ENCODE data around the gene RAX. TPM values are rescaled to one million over a fixed set of nuclear protein-coding genes. Genes with fewer than 3 reads are reported as not detected.

Gene RAX
- total RNA-seq, 1 experiment from 2014 or later: 0.94 TPM

DNA sequence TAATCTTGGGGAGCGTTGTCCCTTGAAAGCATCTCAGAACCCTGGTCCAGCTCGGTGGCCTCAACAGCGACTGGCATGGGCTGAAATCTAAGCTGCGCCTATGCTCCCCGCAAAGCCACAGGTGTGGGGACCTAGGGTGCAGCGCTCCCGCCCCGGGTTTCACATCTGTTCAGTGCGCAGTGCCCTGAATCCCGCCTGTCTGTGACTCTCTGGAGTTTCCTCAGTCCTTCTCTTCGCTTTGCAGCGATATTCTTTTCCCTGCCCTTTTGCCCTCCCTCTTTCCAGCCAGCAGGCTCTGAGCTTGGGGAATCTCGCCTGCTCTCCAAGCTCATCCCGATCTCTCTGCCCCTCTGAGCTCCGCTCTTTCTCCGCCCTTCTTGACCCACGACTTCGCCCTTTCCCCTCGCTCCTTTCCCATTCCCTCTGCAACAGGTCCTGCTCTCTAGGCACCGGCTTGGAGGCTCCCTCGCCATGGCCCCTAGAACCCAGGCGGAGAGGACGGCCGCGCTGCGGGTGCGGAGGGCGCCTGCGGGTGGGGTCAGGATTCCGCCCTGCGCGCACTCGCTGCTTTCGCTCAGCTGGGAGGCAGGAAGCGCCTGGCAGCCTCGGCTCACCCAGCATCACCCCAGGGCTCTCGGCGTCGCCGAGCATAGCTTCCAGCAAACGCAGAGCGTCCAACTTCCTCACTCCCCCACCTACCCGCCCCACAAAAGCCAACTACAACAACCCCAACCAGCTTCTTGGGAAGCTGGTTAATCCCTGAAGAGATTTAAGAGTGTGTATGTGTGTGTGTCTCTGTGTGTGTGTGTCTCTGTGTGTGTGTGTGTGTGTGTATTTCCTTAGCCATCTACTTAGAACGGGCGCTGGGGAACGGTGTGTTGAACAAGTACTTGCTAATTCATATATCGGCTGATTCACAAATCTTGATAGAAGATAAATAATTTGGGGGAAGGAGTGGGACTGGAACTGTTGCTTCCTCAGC, 52.2 kb downstream of the RAX start:
- Mint-ChIP-seq H3K36me3 (no peaks in the 10 kb centered on the region), H3K27me3 (ENCODE audit: low read depth) (peaks cover 100% of the 10 kb centered on the region), H3K4me1 (peaks cover 19% of the 10 kb centered on the region), H3K4me3 (peak overlapping the region; percentile 79), H3K9me3 (no peaks in the 10 kb centered on the region), H3K27ac (no peak overlapping the region)
- POLR2A ChIA-PET: no interaction called here
- ATAC-seq (peak; percentile 41), DNase-seq (ENCODE audit: low spot score) (peak; percentile 41)
- CTCF ChIA-PET: interaction anchor here (0.7 to 2.9 kb wide), 14 partner anchors 9 to 457 kb away, joined by 3 to 31 read pairs (median 6); partner anchors contain the start of gene RAX
- TF ChIP-seq SMAD3 (CRISPR knock-in tag; IDR thresholded peaks at IDR 0.05; ENCODE audit: borderline replicate concordance) (no peak), ETV6 (CRISPR knock-in tag; IDR thresholded peaks at IDR 0.05) (0 out of 2 replicates have a peak, but pooled peaks have one; percentile 15), GABPB1 (CRISPR knock-in tag; IDR thresholded peaks at IDR 0.05) (no peak)
- TF ChIP-seq, protein P1, sequence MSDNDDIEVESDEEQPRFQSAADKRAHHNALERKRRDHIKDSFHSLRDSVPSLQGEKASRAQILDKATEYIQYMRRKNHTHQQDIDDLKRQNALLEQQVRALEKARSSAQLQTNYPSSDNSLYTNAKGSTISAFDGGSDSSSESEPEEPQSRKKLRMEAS (CRISPR knock-in tag; IDR thresholded peaks at IDR 0.05): no peak
- TF ChIP-seq, protein P2, sequence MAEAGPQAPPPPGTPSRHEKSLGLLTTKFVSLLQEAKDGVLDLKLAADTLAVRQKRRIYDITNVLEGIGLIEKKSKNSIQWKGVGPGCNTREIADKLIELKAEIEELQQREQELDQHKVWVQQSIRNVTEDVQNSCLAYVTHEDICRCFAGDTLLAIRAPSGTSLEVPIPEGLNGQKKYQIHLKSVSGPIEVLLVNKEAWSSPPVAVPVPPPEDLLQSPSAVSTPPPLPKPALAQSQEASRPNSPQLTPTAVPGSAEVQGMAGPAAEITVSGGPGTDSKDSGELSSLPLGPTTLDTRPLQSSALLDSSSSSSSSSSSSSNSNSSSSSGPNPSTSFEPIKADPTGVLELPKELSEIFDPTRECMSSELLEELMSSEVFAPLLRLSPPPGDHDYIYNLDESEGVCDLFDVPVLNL (CRISPR knock-in tag; IDR thresholded peaks at IDR 0.05; ENCODE audit: borderline replicate concordance, low read depth): no peak
- TF ChIP-seq, protein P3, sequence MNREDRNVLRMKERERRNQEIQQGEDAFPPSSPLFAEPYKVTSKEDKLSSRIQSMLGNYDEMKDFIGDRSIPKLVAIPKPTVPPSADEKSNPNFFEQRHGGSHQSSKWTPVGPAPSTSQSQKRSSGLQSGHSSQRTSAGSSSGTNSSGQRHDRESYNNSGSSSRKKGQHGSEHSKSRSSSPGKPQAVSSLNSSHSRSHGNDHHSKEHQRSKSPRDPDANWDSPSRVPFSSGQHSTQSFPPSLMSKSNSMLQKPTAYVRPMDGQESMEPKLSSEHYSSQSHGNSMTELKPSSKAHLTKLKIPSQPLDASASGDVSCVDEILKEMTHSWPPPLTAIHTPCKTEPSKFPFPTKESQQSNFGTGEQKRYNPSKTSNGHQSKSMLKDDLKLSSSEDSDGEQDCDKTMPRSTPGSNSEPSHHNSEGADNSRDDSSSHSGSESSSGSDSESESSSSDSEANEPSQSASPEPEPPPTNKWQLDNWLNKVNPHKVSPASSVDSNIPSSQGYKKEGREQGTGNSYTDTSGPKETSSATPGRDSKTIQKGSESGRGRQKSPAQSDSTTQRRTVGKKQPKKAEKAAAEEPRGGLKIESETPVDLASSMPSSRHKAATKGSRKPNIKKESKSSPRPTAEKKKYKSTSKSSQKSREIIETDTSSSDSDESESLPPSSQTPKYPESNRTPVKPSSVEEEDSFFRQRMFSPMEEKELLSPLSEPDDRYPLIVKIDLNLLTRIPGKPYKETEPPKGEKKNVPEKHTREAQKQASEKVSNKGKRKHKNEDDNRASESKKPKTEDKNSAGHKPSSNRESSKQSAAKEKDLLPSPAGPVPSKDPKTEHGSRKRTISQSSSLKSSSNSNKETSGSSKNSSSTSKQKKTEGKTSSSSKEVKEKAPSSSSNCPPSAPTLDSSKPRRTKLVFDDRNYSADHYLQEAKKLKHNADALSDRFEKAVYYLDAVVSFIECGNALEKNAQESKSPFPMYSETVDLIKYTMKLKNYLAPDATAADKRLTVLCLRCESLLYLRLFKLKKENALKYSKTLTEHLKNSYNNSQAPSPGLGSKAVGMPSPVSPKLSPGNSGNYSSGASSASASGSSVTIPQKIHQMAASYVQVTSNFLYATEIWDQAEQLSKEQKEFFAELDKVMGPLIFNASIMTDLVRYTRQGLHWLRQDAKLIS (CRISPR knock-in tag; IDR thresholded peaks at IDR 0.05; ENCODE audit: borderline replicate concordance): no peak

DNA sequence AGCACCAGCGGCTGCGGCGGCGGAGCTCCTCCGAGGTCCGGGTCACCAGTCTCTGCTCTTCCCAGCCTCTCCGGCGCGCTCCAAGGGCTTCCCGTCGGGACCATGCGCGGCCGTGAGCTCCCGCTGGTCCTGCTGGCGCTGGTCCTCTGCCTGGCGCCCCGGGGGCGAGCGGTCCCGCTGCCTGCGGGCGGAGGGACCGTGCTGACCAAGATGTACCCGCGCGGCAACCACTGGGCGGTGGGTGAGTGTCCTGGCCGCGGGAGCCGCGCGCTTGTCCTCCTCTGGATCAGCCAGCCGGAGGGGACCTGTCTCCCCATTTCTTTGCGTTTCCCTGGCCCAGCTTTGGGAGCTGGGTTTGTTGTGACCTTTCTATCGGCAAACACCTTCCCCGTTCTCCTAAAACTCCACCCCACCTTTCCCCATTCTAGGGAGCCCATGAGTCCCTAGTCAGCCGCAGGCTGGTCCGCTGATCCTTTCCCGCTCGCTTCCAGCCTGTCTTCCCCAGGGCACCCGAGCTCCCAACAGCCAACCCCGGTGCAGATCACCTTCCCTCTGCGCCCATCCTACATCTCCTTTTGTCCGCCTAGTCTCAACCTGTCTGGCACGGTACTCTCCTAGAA, 53.0 kb downstream of the RAX start:
- CTCF ChIA-PET: interaction anchor here (0.6 to 2.9 kb wide), 19 partner anchors 9 to 456 kb away, joined by 3 to 31 read pairs (median 5); partner anchors contain the start of gene RAX
- DNase-seq (ENCODE audit: low spot score): peak; percentile 34
- no peak for TF ChIP-seq IRF2 (CRISPR knock-in tag; IDR thresholded peaks at IDR 0.05; ENCODE audit: borderline replicate concordance, low read depth)
- 0 out of 2 replicates have a peak, but pooled peaks have one; percentile 27 for TF ChIP-seq ZNF219 (CRISPR knock-in tag; IDR thresholded peaks at IDR 0.05; ENCODE audit: borderline replicate concordance)
- TF ChIP-seq ZNF423 (CRISPR knock-in tag; IDR thresholded peaks at IDR 0.05): peak; percentile 9; the same call in 1 of the 2 replicates
- TF ChIP-seq NFE2L1 (CRISPR knock-in tag; IDR thresholded peaks at IDR 0.05): no peak
- Mint-ChIP-seq H3K4me1 (peaks cover 19% of the 10 kb centered on the region), H3K27me3 (ENCODE audit: low read depth) (peaks cover 100% of the 10 kb centered on the region), H3K27ac (no peak overlapping the region), H3K9me3 (no peaks in the 10 kb centered on the region), H3K4me3 (peak overlapping the region; percentile 79), H3K36me3 (no peaks in the 10 kb centered on the region)
- ATAC-seq: peak; percentile 56
- POLR2A ChIA-PET: interaction anchor here (0.9 kb wide), 1 partner anchor 9 kb away, joined by 4 read pairs; no protein-coding TSS in a partner anchor

DNA sequence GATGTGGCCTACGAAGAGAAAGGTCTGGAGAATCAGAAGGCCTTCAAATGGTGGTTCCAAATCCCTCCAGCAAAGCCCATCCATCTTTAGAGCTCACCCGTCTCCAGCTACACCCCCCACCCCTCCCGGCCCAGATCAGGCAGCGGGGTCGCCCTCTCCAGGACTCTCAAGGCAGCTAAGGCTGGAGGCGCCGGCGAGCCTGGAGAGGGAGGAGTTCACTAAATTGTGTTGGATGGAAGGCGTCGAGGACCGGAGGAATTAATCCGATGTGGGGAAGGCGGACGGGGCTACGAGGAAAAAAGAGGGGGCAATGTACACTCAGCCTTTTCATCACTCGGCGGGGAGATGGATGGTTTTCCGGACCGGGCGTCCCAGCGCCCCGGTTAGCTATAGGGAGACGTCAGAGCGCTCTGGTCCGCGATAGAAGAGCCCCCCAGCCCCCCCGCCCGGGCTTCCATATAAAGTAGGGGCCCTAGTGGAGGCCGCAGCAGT, 53.5 kb downstream of the RAX start, which contains the start of gene GRP:
Gene GRP (plus strand): TSS at position 487 of the 492 bp plus-strand sequence. CDS start 108 bp downstream, outside the sequence.
- Mint-ChIP-seq H3K27me3 (ENCODE audit: low read depth) (peaks cover 100% of the 10 kb centered on the region), H3K9me3 (no peaks in the 10 kb centered on the region), H3K36me3 (no peaks in the 10 kb centered on the region), H3K27ac (no peak within 1 kb of the TSS), H3K4me3 (peak within 1 kb of the TSS; percentile 79), H3K4me1 (peaks cover 19% of the 10 kb centered on the region)
- DNase-seq (ENCODE audit: low spot score) (peak; percentile 44), ATAC-seq (peak; percentile 65)
- CTCF ChIA-PET: interaction anchor here (0.6 to 2.9 kb wide), 18 partner anchors 10 to 451 kb away, joined by 3 to 31 read pairs (median 5); partner anchors contain the start of gene RAX
- POLR2A ChIA-PET: interaction anchor here (0.9 kb wide), 1 partner anchor 10 kb away, joined by 4 read pairs; no protein-coding TSS in a partner anchor
- TF ChIP-seq, protein P4, sequence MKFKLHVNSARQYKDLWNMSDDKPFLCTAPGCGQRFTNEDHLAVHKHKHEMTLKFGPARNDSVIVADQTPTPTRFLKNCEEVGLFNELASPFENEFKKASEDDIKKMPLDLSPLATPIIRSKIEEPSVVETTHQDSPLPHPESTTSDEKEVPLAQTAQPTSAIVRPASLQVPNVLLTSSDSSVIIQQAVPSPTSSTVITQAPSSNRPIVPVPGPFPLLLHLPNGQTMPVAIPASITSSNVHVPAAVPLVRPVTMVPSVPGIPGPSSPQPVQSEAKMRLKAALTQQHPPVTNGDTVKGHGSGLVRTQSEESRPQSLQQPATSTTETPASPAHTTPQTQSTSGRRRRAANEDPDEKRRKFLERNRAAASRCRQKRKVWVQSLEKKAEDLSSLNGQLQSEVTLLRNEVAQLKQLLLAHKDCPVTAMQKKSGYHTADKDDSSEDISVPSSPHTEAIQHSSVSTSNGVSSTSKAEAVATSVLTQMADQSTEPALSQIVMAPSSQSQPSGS (CRISPR knock-in tag; IDR thresholded peaks at IDR 0.05; ENCODE audit: borderline replicate concordance, low read depth): no peak
- TF ChIP-seq, protein P5, sequence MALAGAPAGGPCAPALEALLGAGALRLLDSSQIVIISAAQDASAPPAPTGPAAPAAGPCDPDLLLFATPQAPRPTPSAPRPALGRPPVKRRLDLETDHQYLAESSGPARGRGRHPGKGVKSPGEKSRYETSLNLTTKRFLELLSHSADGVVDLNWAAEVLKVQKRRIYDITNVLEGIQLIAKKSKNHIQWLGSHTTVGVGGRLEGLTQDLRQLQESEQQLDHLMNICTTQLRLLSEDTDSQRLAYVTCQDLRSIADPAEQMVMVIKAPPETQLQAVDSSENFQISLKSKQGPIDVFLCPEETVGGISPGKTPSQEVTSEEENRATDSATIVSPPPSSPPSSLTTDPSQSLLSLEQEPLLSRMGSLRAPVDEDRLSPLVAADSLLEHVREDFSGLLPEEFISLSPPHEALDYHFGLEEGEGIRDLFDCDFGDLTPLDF (CRISPR knock-in tag; IDR thresholded peaks at IDR 0.05): no peak
- TF ChIP-seq FOXJ3 (CRISPR knock-in tag; IDR thresholded peaks at IDR 0.05; ENCODE audit: borderline replicate concordance) (no peak), CBFB (CRISPR knock-in tag; IDR thresholded peaks at IDR 0.05; ENCODE audit: low read depth) (no peak), JAZF1 (CRISPR knock-in tag; IDR thresholded peaks at IDR 0.05) (no peak), NR2C2 (CRISPR knock-in tag; IDR thresholded peaks at IDR 0.05) (no peak), ELF4 (CRISPR knock-in tag; IDR thresholded peaks at IDR 0.05; ENCODE audit: low read depth) (no peak)
- TF ChIP-seq, protein P6, sequence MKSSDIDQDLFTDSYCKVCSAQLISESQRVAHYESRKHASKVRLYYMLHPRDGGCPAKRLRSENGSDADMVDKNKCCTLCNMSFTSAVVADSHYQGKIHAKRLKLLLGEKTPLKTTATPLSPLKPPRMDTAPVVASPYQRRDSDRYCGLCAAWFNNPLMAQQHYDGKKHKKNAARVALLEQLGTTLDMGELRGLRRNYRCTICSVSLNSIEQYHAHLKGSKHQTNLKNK (CRISPR knock-in tag; IDR thresholded peaks at IDR 0.05): no peak
- TF ChIP-seq, protein P2 (CRISPR knock-in tag; IDR thresholded peaks at IDR 0.05; ENCODE audit: borderline replicate concordance, low read depth): no peak
